GM18907 (cell line): ENCODE results near the gene PTEN.
A peak's percentile ranks its signal among the peaks of the same experiment; 100 is the strongest.
"Not testable (repeated sequence)": the region's sequence is repeated elsewhere in the genome, so short reads cannot be mapped to it uniquely, and the experiment has no call there.

Source experiments
- ATAC-seq: cut with Tn5 transposase; IDR thresholded peaks from one replicate; pipeline ENCODE4 v1.9.1; 2021; ENCODE audit warnings: mild to moderate bottlenecking, moderate library complexity; ENCODE audit not compliant: unreplicated experiment

The PTEN gene

GRCh38 chr10:87863053-87863943 lies at the start of gene PTEN, which contains the start of gene KLLN:
Gene PTEN, plus strand, starts transcription at chr10:87863625. Its CDS starts 845 bp downstream, at chr10:87864470.
Gene KLLN, minus strand, starts transcription at chr10:87863533. Its CDS starts 1,046 bp downstream, at chr10:87862487.
- peak; percentile 43 for ATAC-seq

- no peak for ATAC-seq
Measured at GRCh38 chr10:87816163-87816897, 47.1 kb upstream of the PTEN start.

- no peak for ATAC-seq
Measured at GRCh38 chr10:87816898-87817608, 46.4 kb upstream of the PTEN start.

GRCh38 chr10:87817609-87818504 lies 45.6 kb upstream of the PTEN start, which contains the start of gene ATAD1:
Gene ATAD1, minus strand, starts transcription at chr10:87818226. Its CDS starts 3,627 bp downstream, at chr10:87814599.
- peak; percentile 77 for ATAC-seq

- peak; percentile 55 for ATAC-seq
Measured at GRCh38 chr10:87818505-87819288, 44.7 kb upstream of the PTEN start.

- no peak for ATAC-seq
Measured at GRCh38 chr10:87819289-87819585, 44.2 kb upstream of the PTEN start.

- ATAC-seq, result no peak
Measured at GRCh38 chr10:87826653-87827052, 36.8 kb upstream of the PTEN start.

GRCh38 chr10:87827681-87828080 lies 35.7 kb upstream of the PTEN start:
- ATAC-seq, result no peak

- ATAC-seq, result not testable (repeated sequence)
Measured at GRCh38 chr10:87829051-87829450, 34.4 kb upstream of the PTEN start.

- ATAC-seq, result no peak
Measured at GRCh38 chr10:87829986-87830729, 33.3 kb upstream of the PTEN start.

GRCh38 chr10:87836098-87836497 lies 27.3 kb upstream of the PTEN start:
- no peak for ATAC-seq

GRCh38 chr10:87837445-87837844 lies 26.0 kb upstream of the PTEN start:
- ATAC-seq, result no peak

GRCh38 chr10:87838650-87839049 lies 24.8 kb upstream of the PTEN start:
- no peak for ATAC-seq

- ATAC-seq, result no peak
Measured at GRCh38 chr10:87841186-87841585, 22.2 kb upstream of the PTEN start.

- ATAC-seq, result no peak
Measured at GRCh38 chr10:87842220-87842641, 21.2 kb upstream of the PTEN start.

GRCh38 chr10:87842776-87843497 lies 20.5 kb upstream of the PTEN start:
- ATAC-seq, result no peak

- ATAC-seq, result no peak
Measured at GRCh38 chr10:87843714-87844113, 19.7 kb upstream of the PTEN start.
